Omental fat pad (tissue), 4 donors: ENCODE data around the gene MAP3K4. TPM values are rescaled to one million over a fixed set of nuclear protein-coding genes. Genes with fewer than 3 reads are reported as not detected.

Experiments used
- ATAC-seq: fragments of 150-250 bp; one replicate; pipeline ENCODE4 v1.9.1; 2016; ENCODE audit warnings: mild to moderate bottlenecking, moderate library complexity; ENCODE audit not compliant: low FRiP score
- DNase-seq: peaks from one replicate; pipeline ENCODE4 v3.0.0-alpha.2; 2019; ENCODE audit warnings: low spot score
- CTCF ChIP-seq, 3 donors: fragments of 450-650 bp; IDR thresholded peaks; one replicate each; pipeline ENCODE4 v1.5.1; 2016 to 2017; ENCODE audit warnings: antibody characterized with exemption in 3 of 3, mild to moderate bottlenecking in 3 of 3, moderate library complexity in 2 of 3
- total RNA-seq, 4 donors: library from RNA; depleted of rRNA; stranded (reverse); fragments of >200 nt; gene quantifications; one replicate each; pipeline ENCODE4 v1.1.0, GENCODE V29; 2016

Gene MAP3K4
- total RNA-seq, 4 donors from 2014 or later: 18.9 to 33.6 (median 25.0) TPM

DNA sequence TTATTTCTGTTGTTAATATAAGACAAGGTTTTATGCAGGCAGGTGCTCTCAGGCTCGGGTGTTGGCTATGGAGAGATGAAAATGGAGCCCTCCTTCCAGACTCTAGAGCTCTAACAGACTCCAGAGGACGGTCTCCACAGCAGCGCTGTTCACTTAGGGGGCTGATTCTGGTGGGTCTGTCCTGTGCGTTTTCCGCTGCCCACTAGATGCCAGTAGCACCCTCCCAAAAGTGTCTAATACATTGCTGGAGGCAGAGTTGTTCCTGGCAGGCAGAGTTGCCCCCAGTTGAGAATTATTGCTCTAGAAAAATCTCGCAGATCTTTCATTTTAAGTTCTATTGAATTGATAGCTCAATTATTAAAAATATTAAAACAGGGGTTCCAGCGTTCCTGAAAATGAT lies 109.9 kb downstream of the MAP3K4 start:
- DNase-seq: no peak
- no peak for ATAC-seq
- no peak for TF ChIP-seq CTCF (IDR thresholded peaks at IDR 0.05)

DNA sequence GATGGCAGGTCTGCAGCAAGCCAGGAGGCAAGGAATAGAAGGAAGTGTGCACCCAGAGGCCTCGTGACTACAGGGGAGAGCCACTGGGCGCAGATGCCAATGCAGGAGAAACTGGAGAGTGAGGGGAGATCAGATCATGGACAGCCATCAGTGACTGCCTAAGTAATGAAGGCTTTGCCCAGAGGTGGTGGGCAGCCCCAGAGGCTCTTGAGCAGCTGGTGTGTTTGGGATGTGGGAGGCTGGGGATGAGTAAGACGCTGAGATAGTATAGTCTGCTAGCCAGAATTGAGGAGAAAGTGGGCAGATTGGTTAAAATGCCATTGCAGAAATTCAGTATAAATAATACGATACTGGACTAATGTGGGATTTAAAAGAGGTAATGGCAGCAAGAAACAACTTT lies 111.9 kb downstream of the MAP3K4 start:
- ATAC-seq (no peak), DNase-seq (no peak)

DNA sequence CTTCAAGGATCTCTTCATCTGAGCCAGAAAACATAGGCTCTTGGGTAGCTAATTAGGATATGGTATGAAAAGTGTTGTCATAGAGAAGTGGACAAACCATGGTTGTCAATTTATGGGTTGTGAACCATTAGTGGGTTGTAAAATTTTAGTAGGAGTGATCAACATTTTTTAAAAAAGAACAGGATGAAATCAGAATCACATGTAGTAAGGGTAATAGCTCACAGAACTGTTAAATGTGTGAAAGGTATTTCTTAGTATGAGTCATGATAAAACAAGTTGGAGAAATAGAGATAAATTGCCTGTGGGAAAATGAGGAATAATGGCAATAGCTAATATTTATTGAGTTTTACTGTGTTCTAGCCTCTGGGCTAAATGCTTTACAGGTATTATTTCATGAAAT lies 113.4 kb downstream of the MAP3K4 start:
- ATAC-seq (peak; percentile 45), DNase-seq (no peak)
- no peak for TF ChIP-seq CTCF (IDR thresholded peaks at IDR 0.05)

More for the DNA sequence above, 111.9 kb downstream of the MAP3K4 start:
- TF ChIP-seq CTCF (IDR thresholded peaks at IDR 0.05): no peak

GRCh38 chr6:161105408-161105807 lies 113.8 kb downstream of the MAP3K4 start:
- no peak for TF ChIP-seq CTCF (IDR thresholded peaks at IDR 0.05)
- ATAC-seq (peak; percentile 38), DNase-seq (no peak)

DNA sequence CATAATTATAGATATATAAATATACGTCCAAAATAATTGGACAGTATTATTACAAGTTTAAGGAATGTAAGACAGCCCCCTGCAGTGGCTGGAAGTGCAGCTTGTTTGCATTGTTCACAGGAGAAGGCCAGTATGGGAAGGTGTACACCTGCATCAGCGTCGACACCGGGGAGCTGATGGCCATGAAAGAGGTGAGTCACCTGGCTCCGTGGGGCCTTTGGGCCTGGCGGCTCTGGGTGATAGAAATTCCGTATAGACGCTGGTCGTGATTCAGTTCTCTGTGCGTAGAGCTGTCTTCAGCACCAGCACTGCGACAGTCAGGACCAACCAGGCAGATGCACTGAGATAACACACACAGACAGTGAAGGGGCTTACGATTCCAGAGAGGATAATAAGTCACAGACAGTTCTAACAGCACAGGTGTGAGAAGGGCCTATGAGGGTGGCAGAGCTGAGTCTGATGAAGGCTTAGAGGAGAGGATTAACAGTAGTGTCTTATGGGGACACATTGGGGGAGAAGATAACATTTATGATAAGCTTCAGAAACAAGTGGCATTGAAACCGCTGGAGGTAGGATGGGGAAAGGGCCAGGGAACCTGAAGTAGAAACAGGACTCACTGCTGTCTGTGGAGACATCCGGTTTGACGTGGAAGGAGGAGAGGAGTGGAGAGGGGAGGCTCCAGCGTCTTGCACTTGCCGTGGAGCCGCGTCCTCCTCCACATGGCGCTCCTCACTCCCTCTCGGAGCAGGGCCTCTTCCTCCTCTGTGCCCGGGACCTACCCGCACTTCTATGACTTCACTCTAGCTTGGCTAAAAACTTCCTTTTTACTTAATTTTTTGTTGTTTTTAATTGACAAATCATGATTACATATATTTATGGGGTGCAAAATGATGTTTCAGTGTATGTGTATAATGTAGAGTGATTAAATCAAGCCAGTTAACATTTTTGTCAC lies 116.5 kb downstream of the MAP3K4 start:
- no peak for ATAC-seq
- no peak for TF ChIP-seq CTCF (IDR thresholded peaks at IDR 0.05)
- no peak for DNase-seq

DNA sequence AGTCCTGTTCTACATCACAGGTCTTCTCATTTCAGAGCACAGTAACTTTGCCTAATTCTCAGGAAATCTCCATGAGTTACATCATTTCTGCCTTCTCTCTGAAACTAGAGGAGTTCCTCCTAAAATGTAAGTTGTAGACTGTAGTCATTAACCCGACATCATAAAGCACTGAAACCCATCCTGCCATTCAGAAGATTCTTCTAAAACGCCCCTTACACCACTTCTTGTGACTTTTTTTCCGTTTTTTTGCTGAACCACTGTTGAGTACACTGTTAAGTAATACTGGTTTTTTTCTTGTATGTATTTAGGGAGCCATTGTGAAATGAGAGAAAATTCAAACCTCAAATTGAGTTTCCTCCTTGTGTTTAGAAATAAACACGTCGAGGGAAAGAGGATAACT lies 117.3 kb downstream of the MAP3K4 start:
- no peak for TF ChIP-seq CTCF (IDR thresholded peaks at IDR 0.05)
- DNase-seq: no peak
- ATAC-seq: no peak

DNA sequence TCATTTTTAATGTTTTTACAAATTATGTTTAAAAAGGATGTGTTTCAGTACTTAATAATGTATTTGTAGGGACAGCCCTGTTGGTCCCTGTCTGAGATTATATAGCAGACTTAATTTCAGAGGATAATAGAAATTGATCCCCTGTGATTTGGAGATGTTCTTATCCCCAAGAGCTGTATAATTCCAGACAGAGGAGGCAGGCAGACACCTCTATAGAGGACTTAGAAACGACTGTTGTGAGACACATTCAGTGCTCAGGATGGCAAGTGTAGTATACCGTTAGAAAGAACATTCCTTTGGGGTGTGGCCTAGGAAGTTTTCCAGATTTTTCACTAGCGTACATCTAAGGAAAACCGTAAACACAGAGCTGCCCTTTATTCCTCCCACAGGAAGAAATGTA lies 117.8 kb downstream of the MAP3K4 start:
- ATAC-seq: no peak
- TF ChIP-seq CTCF (IDR thresholded peaks at IDR 0.05): no peak
- no peak for DNase-seq
